Measurements from ENCODE around the gene OGA.

DNA sequence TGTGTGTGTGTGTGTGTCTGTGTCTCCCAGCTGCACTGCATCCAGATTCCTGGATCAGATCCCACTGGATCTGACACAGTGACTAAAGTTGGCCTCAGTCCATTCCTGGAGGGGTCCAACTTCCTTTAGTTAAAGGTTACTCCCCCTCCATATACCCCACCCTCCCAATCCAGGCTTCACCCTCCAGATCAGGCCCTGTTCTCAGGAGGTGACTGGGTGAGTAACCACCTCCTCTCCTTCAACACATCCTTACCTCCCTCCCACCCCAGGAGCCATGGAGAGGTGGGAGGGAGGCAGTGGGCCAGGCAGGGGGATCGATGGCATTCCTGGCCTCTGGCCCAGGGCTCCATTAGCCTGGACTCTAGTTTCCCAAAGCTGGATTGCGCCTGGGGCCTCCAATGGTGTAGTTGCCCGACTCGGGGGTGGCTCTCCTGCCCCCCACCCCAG is 14.1 kb upstream of the OGA start:
- TF ChIP-seq POLR2AphosphoS5 (IDR thresholded peaks at IDR 0.05; ENCODE audit: insufficient read depth, low read depth, low read length) (no peak), POLR2A (IDR thresholded peaks at IDR 0.05; ENCODE audit: low read depth, low read length) (no peak)
- TF ChIP-seq, protein P1, sequence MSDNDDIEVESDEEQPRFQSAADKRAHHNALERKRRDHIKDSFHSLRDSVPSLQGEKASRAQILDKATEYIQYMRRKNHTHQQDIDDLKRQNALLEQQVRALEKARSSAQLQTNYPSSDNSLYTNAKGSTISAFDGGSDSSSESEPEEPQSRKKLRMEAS (IDR thresholded peaks at IDR 0.05; ENCODE audit: insufficient read depth, insufficient read length): no peak
- TF ChIP-seq, protein P2, sequence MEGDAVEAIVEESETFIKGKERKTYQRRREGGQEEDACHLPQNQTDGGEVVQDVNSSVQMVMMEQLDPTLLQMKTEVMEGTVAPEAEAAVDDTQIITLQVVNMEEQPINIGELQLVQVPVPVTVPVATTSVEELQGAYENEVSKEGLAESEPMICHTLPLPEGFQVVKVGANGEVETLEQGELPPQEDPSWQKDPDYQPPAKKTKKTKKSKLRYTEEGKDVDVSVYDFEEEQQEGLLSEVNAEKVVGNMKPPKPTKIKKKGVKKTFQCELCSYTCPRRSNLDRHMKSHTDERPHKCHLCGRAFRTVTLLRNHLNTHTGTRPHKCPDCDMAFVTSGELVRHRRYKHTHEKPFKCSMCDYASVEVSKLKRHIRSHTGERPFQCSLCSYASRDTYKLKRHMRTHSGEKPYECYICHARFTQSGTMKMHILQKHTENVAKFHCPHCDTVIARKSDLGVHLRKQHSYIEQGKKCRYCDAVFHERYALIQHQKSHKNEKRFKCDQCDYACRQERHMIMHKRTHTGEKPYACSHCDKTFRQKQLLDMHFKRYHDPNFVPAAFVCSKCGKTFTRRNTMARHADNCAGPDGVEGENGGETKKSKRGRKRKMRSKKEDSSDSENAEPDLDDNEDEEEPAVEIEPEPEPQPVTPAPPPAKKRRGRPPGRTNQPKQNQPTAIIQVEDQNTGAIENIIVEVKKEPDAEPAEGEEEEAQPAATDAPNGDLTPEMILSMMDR (IDR thresholded peaks at IDR 0.05; ENCODE audit: extremely low read depth in 1 of 2, insufficient read depth in 1 of 2, low read depth in 1 of 2, low read length in 2 of 2): no peak
